Loucy (cell line): ENCODE data around the gene RCN2.

Experiments used
- CTCF ChIP-seq: fragments of 200-600 bp; sonication (generic); conservative IDR thresholded peaks from 2 replicates; pipeline ENCODE4 v1.5.1; 2014; ENCODE audit warnings: mild to moderate bottlenecking, antibody characterized with exemption, low read length
- EZH2phosphoT487 ChIP-seq: fragments of 200-600 bp; IDR thresholded peaks from 2 replicates; pipeline ENCODE4 v1.6.1; 2018; ENCODE audit warnings: antibody characterized with exemption, mild to moderate bottlenecking, moderate library complexity, borderline replicate concordance

DNA sequence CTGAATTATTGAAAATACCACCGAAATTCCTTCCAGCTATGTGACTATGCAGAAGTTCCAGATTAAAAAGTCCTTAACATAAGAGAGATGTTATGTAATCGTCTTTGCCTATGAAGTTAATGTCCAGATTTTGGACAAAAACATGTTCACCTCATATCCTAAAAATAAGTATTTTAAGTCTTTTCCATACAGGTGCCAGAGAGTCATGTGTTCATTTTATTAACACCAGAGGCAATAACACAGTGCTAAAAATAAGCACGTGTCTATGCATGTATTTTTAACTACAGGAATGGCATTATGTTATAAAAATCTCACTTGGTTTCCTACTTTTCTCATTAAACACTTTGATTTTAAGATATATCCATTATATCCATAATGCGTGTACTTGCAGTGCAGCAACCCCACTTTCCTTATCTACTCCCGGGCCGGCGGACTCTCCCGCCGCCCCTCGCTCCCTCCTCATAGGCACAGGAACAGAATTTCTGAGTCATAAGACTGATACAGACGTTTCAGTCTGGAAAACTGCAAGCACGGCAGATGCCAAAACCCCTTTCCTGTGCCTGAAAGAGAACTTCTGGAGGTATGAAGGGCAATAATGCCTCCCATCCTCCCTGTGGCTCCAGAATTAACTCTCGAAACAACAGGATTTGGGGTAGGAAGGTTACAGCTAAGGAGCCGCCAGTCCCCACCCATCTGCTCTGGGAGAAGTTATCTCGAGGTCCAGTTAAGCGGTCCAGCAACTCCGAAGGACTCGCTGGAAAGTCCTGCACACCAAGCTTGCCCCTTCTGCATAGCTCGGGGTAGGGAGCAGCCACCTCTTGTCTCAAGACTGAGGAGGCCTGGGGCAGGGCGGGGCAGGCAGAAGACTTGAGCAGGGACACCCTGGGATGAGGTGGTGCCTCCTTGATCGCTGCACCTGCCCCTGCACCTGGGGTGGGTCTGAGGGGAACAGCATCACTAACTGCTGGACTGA, 41.1 kb downstream of the RCN2 start:
- no peak for TF ChIP-seq CTCF
- no peak for TF ChIP-seq EZH2phosphoT487
